Measurements from ENCODE around the gene CALN1.
"Not testable (repeated sequence)": the region's sequence is repeated elsewhere in the genome, so short reads cannot be mapped to it uniquely, and the experiment has no call there.

CALN1 gene

DNA sequence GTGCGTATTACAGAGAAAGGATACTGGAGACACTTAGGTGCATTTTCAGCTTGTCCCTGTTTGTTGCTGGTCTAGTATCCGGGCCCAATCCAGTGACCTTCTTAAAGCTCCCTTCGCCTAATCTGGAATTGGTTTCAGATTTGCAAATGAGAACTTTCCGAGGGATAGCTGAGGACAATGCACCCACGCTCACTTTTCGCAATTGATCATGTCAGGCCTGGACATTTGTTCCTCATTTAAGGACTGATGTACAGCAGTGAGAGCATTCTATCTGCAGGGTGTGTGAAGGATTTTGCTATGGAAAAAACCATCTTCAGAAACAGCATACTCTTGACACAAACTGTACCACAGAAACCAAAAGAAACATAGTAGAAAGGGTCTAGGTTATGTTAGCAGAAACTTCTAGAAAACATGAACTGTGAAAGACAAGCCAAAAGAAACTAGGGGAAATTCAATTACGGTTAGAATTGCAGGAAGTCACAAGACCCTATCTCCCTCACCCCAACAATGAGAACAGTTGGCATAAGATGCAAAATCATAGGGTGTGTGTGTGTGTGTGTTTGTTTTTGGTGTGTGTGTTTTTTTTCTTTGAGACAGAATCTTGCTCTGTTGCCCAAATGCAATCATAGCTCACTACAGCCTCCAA lies 331.1 kb downstream of the CALN1 start:
- DNase-seq, result no peak

GRCh38 chr7:72080341-72080766 lies 331.8 kb downstream of the CALN1 start:
- DNase-seq, result no peak

DNA sequence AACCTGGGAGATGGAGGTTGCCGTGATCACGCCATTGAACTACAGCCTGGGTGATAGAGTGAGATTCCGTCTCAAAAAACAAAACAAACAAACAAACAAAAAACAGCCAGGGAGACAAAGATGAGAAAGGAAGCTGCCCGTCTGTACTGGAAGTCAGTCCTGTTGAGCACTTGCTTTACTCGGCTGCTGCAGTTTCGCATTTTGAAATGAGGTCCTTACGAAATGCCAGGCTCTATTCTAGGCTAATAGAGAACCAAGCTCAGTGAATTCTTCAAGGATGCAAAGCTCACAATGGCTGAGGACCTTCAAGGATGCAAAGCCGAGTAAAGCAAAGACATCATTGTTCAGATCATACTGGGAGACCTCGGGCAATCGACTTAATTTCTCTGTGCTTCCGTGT lies 333.3 kb downstream of the CALN1 start:
- DNase-seq, result no peak

DNA sequence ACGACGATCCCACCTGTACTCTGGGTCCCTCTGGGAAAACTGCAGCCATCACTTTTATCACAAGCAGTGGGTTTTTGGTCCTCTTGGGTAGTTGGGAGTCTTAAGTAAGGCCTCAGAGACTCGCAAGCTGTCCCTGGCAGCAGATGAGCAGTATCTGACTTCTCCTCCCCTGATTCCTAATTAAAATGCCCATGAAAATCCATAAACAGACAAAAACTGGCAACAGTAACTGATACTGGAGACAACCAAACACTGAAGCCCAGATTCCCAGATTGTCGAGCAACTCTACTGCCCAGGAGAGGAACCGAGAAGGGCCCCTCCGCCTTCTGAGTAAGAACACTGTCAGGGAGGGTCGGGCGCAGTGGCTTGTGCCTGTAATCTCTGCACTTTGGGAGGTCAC lies 333.8 kb downstream of the CALN1 start:
- DNase-seq, result no peak

GRCh38 chr7:72077786-72078185 lies 334.4 kb downstream of the CALN1 start:
- DNase-seq, result no peak

DNA sequence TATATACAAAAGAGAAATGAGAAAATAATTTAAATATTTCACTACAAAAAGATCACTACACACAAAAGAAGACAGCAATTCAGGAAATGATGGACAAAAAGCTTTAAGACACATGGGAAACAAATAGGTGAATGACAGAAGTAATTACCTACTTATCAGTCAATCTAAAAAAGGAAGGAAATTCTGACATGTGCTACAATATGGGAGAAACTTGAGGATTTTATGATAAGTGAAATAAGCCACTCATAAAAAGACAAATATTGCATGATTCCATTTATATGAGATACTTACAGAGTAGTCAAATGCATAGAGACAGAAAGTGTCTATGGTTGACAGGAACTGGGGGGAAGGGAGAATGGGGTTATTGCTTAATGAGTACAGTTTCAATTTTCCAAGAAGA lies 339.2 kb downstream of the CALN1 start:
- no peak for DNase-seq

DNA sequence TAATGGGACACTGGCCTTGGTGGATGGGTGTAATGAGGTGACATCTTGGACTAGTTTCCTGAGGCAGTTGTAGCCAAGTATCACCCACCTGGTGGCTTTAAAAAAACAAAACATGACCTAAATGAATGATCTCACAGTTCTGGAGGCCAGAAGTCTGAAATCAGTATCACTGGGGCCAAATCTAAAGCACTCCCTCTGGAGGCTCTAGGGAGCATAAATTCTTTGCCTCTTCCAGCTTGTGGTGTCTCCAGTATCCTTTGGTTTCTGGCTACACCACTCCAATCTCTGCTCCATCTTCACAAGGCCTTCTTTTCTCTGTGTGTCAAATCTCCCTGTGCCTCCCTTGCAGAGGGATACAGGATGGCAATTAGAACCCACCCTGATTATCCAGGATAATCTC lies 342.9 kb downstream of the CALN1 start:
- no peak for DNase-seq

- not testable (repeated sequence) for DNase-seq
These were observed 346.4 kb downstream of the CALN1 start for GRCh38 chr7:72065764-72066163.

- no peak for DNase-seq
These were observed 347.2 kb downstream of the CALN1 start for GRCh38 chr7:72064916-72065315.

GRCh38 chr7:72063330-72063729 lies 348.8 kb downstream of the CALN1 start:
- DNase-seq, result no peak

DNA sequence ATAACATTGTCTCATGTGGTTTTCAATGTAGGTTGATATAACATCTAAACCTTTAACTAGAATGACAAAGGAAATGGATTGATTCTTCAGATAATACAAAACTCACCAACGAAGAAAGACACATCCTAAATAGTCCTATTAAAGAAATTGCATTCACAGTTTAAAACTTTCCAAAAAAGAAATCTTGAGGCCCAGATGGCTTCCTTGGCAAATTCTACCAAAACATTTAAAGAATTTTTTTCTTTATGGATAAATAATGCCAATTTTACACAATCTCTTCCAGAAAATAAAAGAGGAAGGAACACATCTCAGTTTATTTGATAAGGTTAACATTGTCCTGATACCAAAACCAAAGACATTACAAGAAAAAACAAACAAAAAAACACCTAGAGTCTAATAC lies 349.5 kb downstream of the CALN1 start:
- DNase-seq, result no peak

DNA sequence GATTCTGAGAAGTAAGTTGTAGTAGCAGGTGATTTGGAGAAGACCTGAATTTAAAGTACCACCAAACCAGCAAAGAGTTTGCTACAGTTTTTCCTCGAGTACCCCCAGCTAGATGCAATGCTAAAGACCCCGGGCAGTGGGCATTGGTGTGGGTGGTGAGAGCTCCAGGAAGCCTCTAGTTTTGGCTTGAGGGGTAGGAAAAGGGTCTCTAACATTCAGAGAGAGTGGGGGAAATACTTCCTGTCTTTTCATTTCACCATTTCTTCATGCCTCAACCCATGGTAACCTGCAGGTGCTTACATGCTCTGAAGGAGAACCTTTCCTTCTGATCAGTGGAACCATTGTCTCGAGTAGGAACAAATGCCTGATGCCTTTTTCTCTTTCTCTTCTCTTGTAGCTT lies 352.2 kb downstream of the CALN1 start:
- no peak for DNase-seq

DNA sequence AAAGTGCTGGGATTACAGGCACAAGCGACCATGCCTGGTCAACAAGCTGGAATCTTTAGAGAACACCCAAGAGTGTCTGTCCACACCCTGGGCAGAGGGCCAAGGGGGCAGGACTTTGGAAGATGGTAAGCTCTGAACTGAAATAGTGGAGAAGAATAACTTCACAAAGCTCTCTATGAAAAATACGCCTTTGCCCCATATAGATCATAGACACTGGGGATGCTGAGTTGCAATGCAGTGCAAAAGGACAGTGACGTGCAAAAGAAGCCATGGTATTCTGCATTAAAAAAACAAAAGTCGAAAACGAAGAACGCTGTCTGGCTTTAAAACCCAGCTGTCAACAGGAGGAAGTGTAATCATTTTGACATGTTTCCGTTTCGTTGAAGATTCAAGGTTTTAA lies 353.6 kb downstream of the CALN1 start:
- DNase-seq, result peak; percentile 58

DNA sequence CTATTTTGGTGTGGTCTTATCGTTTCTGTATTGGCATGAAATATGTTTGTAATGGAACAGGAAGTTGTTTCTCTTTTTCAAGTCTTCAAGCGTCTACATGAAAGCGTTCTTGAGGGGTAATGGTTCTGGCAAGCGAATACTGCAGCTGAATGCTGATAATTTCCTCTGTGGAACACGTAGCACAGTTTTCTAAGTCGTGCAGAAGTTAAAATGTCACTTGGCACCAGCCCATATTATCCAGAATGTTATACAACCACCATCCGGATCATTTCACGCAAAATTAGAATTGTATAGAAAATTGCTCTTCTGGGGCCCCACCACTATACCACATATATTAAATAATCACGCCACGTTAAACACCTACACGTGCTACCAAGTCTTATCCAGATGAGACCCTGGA lies 354.3 kb downstream of the CALN1 start:
- DNase-seq, result no peak

DNA sequence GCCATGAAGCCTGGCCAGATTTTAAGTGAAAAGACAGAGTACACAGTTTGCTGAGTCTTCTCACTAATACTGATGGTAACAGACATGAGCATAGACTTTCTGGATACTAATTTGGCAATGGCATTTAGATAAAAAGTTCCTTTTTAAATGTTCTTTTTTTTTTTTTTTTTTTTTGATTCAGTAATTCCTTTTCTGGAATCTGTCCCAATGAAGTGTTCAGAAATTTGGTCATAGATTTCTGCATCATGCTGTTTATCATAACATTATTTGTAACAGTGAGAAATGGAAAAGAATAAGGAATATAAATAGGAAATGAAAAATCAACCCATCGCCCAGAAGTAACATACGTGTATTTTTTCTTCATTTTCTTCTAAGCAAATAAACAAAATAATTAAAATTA lies 354.9 kb downstream of the CALN1 start:
- no peak for DNase-seq

DNA sequence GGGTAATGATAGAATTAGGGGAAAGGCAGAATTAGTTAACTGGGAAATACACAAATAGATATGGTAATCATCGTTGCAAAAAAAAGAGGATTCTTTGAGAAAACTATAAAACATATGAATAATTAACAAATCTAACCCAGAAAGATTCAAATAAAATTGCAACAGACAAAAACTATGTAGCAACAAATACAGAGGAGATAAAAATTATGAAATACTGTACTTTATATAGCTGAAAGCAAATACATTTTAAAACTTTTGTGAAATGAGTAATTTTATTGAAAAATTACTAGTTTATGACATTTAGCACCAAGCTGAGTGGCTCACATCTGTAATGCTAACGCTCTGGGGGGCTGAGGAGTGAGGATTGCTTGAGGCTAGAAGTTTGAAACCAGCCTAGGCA lies 356.7 kb downstream of the CALN1 start:
- DNase-seq, result no peak

- peak; percentile 30 for DNase-seq
These were observed 358.8 kb downstream of the CALN1 start for GRCh38 chr7:72053292-72053691.

- no peak for DNase-seq
These were observed 363.7 kb downstream of the CALN1 start for GRCh38 chr7:72048420-72048819.

DNA sequence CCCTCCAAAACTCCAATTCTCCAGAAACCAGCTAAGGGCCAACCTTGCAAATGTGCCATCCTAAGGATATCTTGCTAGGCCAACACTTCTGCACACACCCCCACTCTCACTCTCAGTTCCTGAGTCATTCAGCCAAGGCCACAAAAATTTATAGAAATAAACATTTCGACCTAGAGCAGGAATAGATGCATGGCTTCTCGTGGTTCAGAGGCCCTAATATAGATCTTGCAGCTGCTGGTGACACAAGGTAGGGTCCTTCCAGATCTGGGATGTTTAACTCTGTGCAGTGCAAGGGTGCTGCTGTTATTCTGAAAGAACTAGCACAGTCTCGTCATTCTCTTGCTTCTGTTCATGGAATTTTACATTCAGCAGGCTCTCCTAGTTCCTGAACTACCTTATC lies 369.3 kb downstream of the CALN1 start:
- DNase-seq, result no peak

DNA sequence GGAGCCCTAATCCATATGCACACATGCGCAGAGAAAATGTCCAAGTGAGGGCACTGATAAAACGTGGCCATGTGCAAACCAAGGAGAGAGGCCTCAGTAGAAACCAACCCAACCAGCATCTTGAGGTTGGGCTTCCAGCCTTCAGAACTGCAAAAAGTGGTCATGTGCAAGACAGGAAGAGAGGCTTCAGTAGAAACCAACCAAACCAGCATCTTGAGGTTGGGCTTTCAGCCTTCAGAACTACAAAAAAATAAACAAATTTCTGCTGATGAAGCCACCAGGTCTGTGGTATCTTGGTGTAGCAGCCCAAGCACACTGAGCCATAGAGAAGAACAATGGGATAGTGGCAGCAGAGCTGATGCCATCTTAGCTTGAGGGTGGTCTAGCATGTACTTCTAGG lies 371.5 kb downstream of the CALN1 start:
- DNase-seq, result no peak

DNA sequence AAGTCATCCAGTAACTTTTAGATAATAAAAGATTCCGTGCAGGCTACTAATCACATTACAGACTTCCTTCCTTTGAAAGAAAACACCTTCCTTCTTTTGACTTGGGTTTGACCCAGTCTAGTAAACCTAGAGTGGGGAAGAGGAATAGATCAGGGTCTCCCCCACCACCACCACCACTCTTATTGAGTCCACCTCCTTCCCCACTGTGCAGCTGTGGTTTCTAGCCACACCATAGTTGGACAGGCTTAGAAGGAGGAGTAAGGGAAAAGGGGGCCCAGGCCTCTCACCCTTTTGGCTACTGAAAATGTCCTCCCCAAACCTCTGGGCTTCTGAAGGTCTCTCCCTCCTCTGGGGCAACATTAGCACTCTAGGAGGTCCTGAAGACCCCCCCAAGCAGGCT lies 372.7 kb downstream of the CALN1 start:
- DNase-seq, result no peak

DNA sequence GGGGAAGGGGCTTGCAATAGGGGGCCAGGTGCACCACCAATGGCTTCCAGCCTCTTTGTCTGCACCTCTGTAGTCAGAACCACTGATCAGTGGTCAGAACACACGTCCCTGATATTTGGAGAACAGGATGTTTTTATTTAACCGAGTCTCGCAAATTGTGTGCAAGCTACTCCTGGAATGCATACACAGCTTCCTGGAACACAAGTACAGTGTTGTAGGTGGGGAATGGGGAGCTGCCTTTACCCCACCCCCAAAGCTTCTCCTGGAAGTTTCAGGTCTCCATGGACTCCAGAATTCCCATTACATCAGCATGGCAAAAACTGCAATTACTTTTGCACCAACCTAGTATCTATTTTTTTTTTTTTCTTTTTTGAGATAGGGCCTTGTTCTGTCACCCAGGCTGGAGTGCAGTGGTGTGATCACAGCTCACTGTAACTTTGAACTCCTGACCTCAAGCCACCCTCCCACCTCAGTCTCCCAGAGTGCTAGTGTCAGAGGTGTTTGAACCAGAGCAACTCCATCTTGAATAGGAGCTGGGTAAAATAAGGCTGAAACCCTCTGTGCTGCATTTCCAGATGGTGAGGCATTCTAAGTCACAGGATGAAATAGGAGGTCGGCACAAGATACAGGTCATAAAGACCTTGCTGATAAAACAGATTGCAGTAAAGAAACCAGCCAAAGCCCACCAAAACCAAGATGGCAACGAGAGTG lies 374.0 kb downstream of the CALN1 start:
- DNase-seq, result no peak

GRCh38 chr7:72037516-72037915 lies 374.6 kb downstream of the CALN1 start:
- DNase-seq, result no peak

GRCh38 chr7:72035266-72035665 lies 376.9 kb downstream of the CALN1 start:
- peak; percentile 26 for DNase-seq

- DNase-seq, result no peak
These were observed 379.2 kb downstream of the CALN1 start for GRCh38 chr7:72032934-72033333.

All from hematopoietic multipotent progenitor cell treated with erythropoietin and hydrocortisone succinate and interleukin-3 and kit ligand, for 6 days (in vitro differentiated cells).